ENCODE results near the gene FLNC. TPM values are rescaled to one million over a fixed set of nuclear protein-coding genes. Genes with fewer than 3 reads are reported as not detected.
A peak's percentile ranks its signal among the peaks of the same experiment; 100 is the strongest.

Gene FLNC
- total and polyA plus RNA-seq, 9 of the 15 experiments (the other 6 are each of a cell fraction or from before 2014, with no cell fraction given): 0.90 to 155 (median 28.8) TPM

DNA sequence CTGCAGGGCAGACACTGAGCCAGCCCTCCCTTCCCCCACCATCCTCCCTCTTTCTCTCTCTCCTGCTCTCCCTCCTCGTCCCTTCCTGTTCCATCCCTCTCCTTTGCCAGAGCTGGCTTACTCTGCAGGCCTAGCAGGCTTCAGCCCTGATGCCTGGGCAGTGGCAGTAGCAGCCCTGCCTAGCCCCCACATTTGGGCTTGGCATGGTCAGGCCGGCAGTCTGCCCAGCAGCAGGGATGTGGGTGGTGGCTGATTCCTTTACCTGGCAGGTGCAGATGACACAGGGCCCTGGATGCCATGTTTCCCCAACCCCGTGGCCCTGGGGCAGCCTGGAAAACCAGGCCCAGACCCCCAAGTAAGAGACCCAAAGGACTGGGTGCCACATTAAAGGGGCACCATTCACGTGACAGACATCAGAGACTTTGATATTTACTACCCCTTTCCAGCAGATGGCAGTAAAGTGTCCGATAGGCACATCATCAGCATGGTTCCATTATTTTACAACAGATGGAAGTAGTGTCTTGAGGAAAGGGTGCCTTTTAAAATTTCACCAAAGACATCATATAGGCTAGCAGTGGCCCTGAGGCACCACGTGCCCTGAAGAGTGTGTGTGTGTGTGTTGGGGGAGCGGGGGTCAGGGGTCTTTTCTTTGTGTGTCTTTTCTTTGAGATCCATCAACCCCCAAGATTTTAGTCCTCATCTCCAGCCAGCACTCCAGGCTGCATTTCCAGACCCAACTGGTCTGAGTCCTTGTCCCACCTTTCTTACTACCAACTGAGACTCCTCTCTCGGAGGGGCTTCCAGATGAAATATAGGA is 74.4 kb downstream of the FLNC start (continued):
- TF ChIP-seq, protein P1, sequence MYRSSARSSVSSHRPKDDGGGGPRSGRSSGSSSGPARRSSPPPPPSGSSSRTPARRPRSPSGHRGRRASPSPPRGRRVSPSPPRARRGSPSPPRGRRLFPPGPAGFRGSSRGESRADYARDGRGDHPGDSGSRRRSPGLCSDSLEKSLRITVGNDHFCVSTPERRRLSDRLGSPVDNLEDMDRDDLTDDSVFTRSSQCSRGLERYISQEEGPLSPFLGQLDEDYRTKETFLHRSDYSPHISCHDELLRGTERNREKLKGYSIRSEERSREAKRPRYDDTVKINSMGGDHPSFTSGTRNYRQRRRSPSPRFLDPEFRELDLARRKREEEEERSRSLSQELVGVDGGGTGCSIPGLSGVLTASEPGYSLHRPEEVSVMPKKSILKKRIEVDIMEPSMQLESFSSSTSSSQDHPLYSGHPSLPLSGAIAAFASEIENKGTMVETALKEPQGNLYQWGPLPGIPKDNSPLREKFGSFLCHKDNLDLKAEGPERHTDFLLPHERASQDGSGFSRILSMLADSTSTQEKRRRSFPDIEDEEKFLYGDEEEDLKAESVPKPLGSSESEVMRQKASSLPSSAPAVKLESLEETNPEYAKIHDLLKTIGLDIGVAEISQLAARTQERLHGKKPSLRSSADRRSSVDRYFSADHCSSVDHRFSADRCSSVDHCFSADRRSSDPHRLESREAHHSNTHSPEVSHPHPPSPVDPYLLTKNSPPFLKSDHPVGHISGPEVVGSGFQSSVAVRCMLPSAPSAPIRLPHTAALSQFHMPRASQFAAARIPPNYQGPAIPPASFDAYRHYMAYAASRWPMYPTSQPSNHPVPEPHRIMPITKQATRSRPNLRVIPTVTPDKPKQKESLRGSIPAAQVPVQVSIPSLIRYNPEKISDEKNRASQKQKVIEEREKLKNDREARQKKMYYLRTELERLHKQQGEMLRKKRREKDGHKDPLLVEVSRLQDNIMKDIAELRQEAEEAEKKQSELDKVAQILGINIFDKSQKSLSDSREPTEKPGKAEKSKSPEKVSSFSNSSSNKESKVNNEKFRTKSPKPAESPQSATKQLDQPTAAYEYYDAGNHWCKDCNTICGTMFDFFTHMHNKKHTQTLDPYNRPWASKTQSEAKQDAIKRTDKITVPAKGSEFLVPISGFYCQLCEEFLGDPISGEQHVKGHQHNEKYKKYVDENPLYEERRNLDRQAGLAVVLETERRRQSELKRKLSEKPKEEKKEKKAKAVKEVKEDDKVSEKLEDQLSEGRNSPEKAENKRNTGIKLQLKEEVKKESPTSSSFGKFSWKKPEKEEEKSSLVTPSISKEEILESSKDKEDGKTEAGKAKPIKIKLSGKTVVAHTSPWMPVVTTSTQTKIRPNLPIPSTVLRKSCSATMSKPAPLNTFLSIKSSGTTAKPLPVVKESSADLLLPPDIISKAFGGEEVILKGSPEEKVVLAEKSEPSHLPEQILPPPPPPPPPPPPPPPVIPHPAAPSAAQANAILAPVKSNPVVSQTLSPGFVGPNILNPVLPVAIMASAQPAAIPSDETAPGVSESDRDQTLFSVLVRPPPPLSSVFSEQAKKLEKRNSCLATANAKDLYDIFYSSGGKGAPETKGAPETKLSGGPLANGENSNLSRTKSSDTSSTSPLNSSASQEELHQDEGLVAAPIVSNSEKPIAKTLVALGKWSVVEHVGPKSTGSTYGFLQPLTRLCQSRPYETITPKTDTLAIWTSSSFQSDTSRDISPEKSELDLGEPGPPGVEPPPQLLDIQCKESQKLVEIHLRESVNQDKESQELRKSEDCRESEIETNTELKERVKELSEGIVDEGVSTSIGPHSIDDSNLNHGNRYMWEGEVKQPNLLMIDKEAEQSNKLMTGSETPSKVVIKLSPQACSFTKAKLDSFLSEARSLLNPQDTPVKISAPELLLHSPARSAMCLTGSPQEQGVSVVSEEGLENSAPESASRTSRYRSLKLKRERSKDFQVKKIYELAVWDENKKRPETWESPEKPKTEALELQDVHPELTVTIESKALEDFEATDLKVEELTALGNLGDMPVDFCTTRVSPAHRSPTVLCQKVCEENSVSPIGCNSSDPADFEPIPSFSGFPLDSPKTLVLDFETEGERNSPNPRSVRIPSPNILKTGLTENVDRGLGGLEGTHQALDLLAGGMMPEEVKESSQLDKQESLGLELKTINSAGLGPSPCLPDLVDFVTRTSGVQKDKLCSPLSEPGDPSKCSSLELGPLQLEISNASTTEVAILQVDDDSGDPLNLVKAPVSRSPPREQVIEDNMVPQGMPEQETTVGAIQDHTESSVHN (IDR thresholded peaks at IDR 0.05; ENCODE audit: borderline replicate concordance in 1 of 2, low read depth in 1 of 2): no peak
- TF ChIP-seq OTX1 (CRISPR knock-in tag; IDR thresholded peaks at IDR 0.05) (no peak), SMARCE1 (IDR thresholded peaks at IDR 0.05) (no peak), ZSCAN32 (CRISPR knock-in tag; IDR thresholded peaks at IDR 0.05) (no peak), TBL1XR1 (IDR thresholded peaks at IDR 0.05; ENCODE audit: low read length in 2 of 2) (no peak), HNRNPL (IDR thresholded peaks at IDR 0.05; ENCODE audit: low read depth, low read length) (no peak), MXI1 (IDR thresholded peaks at IDR 0.05; ENCODE audit: low read depth, low read length) (no peak), SMARCA5 (IDR thresholded peaks at IDR 0.05) (no peak)
- TF ChIP-seq, protein P2, sequence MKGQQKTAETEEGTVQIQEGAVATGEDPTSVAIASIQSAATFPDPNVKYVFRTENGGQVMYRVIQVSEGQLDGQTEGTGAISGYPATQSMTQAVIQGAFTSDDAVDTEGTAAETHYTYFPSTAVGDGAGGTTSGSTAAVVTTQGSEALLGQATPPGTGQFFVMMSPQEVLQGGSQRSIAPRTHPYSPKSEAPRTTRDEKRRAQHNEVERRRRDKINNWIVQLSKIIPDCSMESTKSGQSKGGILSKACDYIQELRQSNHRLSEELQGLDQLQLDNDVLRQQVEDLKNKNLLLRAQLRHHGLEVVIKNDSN (CRISPR knock-in tag; IDR thresholded peaks at IDR 0.05): peak; percentile 82
- TF ChIP-seq, protein P3, sequence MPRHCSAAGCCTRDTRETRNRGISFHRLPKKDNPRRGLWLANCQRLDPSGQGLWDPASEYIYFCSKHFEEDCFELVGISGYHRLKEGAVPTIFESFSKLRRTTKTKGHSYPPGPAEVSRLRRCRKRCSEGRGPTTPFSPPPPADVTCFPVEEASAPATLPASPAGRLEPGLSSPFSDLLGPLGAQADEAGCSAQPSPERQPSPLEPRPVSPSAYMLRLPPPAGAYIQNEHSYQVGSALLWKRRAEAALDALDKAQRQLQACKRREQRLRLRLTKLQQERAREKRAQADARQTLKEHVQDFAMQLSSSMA (CRISPR knock-in tag; IDR thresholded peaks at IDR 0.05): no peak
- TF ChIP-seq, protein P4, sequence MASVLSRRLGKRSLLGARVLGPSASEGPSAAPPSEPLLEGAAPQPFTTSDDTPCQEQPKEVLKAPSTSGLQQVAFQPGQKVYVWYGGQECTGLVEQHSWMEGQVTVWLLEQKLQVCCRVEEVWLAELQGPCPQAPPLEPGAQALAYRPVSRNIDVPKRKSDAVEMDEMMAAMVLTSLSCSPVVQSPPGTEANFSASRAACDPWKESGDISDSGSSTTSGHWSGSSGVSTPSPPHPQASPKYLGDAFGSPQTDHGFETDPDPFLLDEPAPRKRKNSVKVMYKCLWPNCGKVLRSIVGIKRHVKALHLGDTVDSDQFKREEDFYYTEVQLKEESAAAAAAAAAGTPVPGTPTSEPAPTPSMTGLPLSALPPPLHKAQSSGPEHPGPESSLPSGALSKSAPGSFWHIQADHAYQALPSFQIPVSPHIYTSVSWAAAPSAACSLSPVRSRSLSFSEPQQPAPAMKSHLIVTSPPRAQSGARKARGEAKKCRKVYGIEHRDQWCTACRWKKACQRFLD (CRISPR knock-in tag; IDR thresholded peaks at IDR 0.05): no peak
- TF ChIP-seq, protein P5, sequence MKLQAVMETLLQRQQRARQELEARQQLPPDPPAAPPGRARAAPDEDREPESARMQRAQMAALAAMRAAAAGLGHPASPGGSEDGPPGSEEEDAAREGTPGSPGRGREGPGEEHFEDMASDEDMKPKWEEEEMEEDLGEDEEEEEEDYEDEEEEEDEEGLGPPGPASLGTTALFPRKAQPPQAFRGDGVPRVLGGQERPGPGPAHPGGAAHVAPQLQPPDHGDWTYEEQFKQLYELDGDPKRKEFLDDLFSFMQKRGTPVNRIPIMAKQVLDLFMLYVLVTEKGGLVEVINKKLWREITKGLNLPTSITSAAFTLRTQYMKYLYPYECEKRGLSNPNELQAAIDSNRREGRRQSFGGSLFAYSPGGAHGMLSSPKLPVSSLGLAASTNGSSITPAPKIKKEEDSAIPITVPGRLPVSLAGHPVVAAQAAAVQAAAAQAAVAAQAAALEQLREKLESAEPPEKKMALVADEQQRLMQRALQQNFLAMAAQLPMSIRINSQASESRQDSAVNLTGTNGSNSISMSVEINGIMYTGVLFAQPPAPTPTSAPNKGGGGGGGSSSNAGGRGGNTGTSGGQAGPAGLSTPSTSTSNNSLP (IDR thresholded peaks at IDR 0.05; ENCODE audit: borderline replicate concordance, low read depth, low read length): peak; percentile 43; the same call in 1 of the 2 replicates
